HepG2 (cell line): ENCODE data around the gene THEM5. TPM values are rescaled to one million over a fixed set of nuclear protein-coding genes. Genes with fewer than 3 reads are reported as not detected.

ENCODE experiments used
- ATAC-seq: fragments of 200-7000 bp; cut with Tn5 transposase; 3 replicates; pipeline ENCODE4 v1.9.1; 2020; ENCODE audit warnings: mild to moderate bottlenecking, moderate library complexity
- BruUV-seq: library from RNA; stranded (reverse); fragments of 400-500 nt; replicated peaks from 2 replicates; lab custom pipeline; 2021; lab: Mats Ljungman, UMichigan
- CTCF ChIA-PET: fragments of 300-600 bp; formaldehyde crosslinking; extraction: SDS; loops from one replicate; lab custom pipeline; 2021; ENCODE audit warnings: low total read pairs, inconsistent platforms, low intra/inter-chr PET ratio; lab: Yijun Ruan, JAX
- POLR2A ChIA-PET: fragments of 350-600 bp; sonication (Branson Sonifier 250); formaldehyde crosslinking; loops from one replicate; lab custom pipeline; 2020; ENCODE audit warnings: antibody characterized with exemption, inconsistent platforms; lab: Yijun Ruan, JAX
- DNase-seq: peaks from one replicate; pipeline ENCODE4 v3.0.0-alpha.2; 2015; ENCODE audit warnings: low spot score
- FAIRE-seq: peaks from 3 replicates; lab custom pipeline; 2011; peaks lifted over from hg19 to GRCh38; lab: Jason Lieb, UNC
- H2AFZ ChIP-seq: one replicate; pipeline ENCODE4 v1.6.1; 2011; ENCODE audit warnings: low read length, inconsistent platforms
- H3K27ac ChIP-seq: fragments of 300-600 bp; 3 replicates; pipeline ENCODE4 v1.8.0; 2011; ENCODE audit warnings: mixed run types, mild to moderate bottlenecking, mixed read lengths, low read length, inconsistent platforms; ENCODE audit not compliant: insufficient read depth; ENCODE audit errors: extremely low read length
- H3K27me3 ChIP-seq, 2 experiments: fragments of 200-600 bp in 1 of 2; 2 replicates in 1 of 2; 3 replicates in 1 of 2; pipeline versions ENCODE4 v1.6.0 to v1.8.0; 2011; ENCODE audit warnings: low read length in 2 of 2, mild to moderate bottlenecking in 2 of 2, moderate library complexity in 2 of 2, inconsistent platforms in 1 of 2; ENCODE audit not compliant: insufficient read depth in 2 of 2, control insufficient read depth in 1 of 2
- H3K36me3 ChIP-seq, 2 experiments: fragments of 200-600 bp in 1 of 2; replicated peaks in 1 of 2; 2 replicates in 1 of 2; 3 replicates in 1 of 2; pipeline versions ENCODE4 v1.5.1 to v1.8.0; 2011; ENCODE audit warnings: low read length in 2 of 2, inconsistent platforms in 1 of 2; ENCODE audit not compliant: insufficient read depth in 2 of 2, control insufficient read depth in 1 of 2
- H3K4me1 ChIP-seq: 2 replicates; pipeline ENCODE4 v1.5.1; 2012; ENCODE audit warnings: low read length, inconsistent platforms; ENCODE audit not compliant: insufficient read depth
- H3K4me2 ChIP-seq: 2 replicates; pipeline ENCODE4 v1.6.0; 2011; ENCODE audit warnings: low read depth, low read length, inconsistent platforms
- H3K4me3 ChIP-seq, 3 experiments: fragments of 200-600 bp in 1 of 3; sonication (generic), shearing (Covaris generic) in 1 of 3; replicated peaks in 1 of 3; 2 replicates each; pipeline ENCODE4 v1.5.1; 2011 to 2016; ENCODE audit warnings: low read length in 3 of 3, inconsistent platforms in 2 of 3, low read depth in 2 of 3, mild to moderate bottlenecking in 2 of 3, control low read depth in 1 of 3, mixed read lengths in 1 of 3; ENCODE audit not compliant: insufficient read depth in 1 of 3
- H3K79me2 ChIP-seq: one replicate; pipeline ENCODE4 v1.6.1; 2011; ENCODE audit warnings: low read length, inconsistent platforms; ENCODE audit not compliant: insufficient read depth
- H3K9ac ChIP-seq: 2 replicates; pipeline ENCODE4 v1.6.0; 2011; ENCODE audit warnings: mild to moderate bottlenecking, low read depth, low read length, inconsistent platforms; ENCODE audit not compliant: insufficient read depth
- H3K9me3 ChIP-seq: 2 replicates; pipeline ENCODE4 v1.5.1; 2012; ENCODE audit warnings: mild to moderate bottlenecking, low read length
- H4K20me1 ChIP-seq: 2 replicates; pipeline ENCODE4 v1.6.0; 2011; ENCODE audit warnings: inconsistent platforms, mild to moderate bottlenecking, low read length, moderate library complexity; ENCODE audit not compliant: insufficient read depth
- EED ChIP-seq: sonication (generic); formaldehyde crosslinking; IDR thresholded peaks from 2 replicates; pipeline ENCODE4 v1.5.0; 2020; ENCODE audit warnings: mild to moderate bottlenecking, missing genetic modification reagents
- ISX ChIP-seq: sonication (generic); formaldehyde crosslinking; conservative IDR thresholded peaks from 2 replicates; pipeline ENCODE4 v1.5.0; 2020; ENCODE audit warnings: missing genetic modification reagents
- MAFF ChIP-seq: IDR thresholded peaks from 2 replicates; pipeline ENCODE4 v1.6.1; 2011; ENCODE audit warnings: low read depth, low read length, improper control_type of control experiment
- MAFK ChIP-seq, 2 experiments: IDR thresholded peaks in 1 of 2; conservative IDR thresholded peaks in 1 of 2; 2 replicates each; pipeline ENCODE4 v1.6.1; 2011; ENCODE audit warnings: improper control_type of control experiment in 2 of 2, low read length in 2 of 2
- SETDB1 ChIP-seq: sonication (generic); formaldehyde crosslinking; IDR thresholded peaks from 2 replicates; pipeline ENCODE4 v1.5.1; 2020; ENCODE audit warnings: missing genetic modification reagents, mild to moderate bottlenecking, borderline replicate concordance
- ZC3H4 ChIP-seq: sonication (generic); formaldehyde crosslinking; IDR thresholded peaks from 2 replicates; pipeline ENCODE4 v1.4.0; 2020; ENCODE audit warnings: missing genetic modification reagents, borderline replicate concordance
- ZNF607 ChIP-seq: sonication (generic); formaldehyde crosslinking; IDR thresholded peaks from 2 replicates; pipeline ENCODE4 v1.5.1; 2020; ENCODE audit warnings: missing genetic modification reagents, mild to moderate bottlenecking, borderline replicate concordance
- ZNF704 ChIP-seq: sonication (generic); formaldehyde crosslinking; IDR thresholded peaks from 2 replicates; pipeline ENCODE4 v1.8.1; 2023; ENCODE audit warnings: mild to moderate bottlenecking, inconsistent platforms, moderate library complexity, missing genetic modification reagents, borderline replicate concordance
- in situ Hi-C: cut with HindIII; loops from 2 replicates; pipeline ENCODE4 v1.10.0; 2017; ENCODE audit warnings: low pct_unique_long_range_greater_than_20kb; ENCODE audit not compliant: extremely low pct_ligation_motif_present
- intact Hi-C: fragments of 100-400 bp; cut with micrococcal nuclease; formaldehyde crosslinking; loops from one replicate; pipeline ENCODE4 v1.10.0; 2022; ENCODE audit not compliant: unreplicated experiment
- polyA plus RNA-seq, 8 experiments: library from polyadenylated mRNA; depleted of rRNA in 3 of 8; stranded (reverse) in 7 of 8; unstranded in 1 of 8; fragments of >200 nt; fragmentation: Illumina TruSeq in 4 of 8; extraction: Trizol in 4 of 8; gene quantifications; 2 replicates each; pipeline versions ENCODE4 v1.2.1 to v1.2.3, GENCODE V29; 2011 to 2016; ENCODE audit warnings: low read depth in 4 of 8, missing spikeins in 1 of 8, mixed read lengths in 1 of 8; ENCODE audit not compliant: insufficient read depth in 1 of 8
- total RNA-seq, 5 experiments: library from RNA; depleted of rRNA; stranded (reverse); fragments of >200 nt; fragmentation: Illumina TruSeq; extraction: Trizol; gene quantifications; 2 replicates each; pipeline ENCODE4 v1.2.3, GENCODE V29; 2016; ENCODE audit warnings: low read depth in 1 of 5
- TF ChIP-seq, protein P1 (sequence below): sonication (generic); formaldehyde crosslinking; conservative IDR thresholded peaks from 2 replicates; pipeline ENCODE4 v1.4.0; 2020; ENCODE audit warnings: mild to moderate bottlenecking, missing genetic modification reagents, moderate library complexity
- TF ChIP-seq, protein P2 (sequence below): sonication (generic); formaldehyde crosslinking; IDR thresholded peaks from 2 replicates; pipeline ENCODE4 v1.4.0; 2020; ENCODE audit warnings: missing genetic modification reagents

Gene THEM5
- total and polyA plus RNA-seq, 2 of the 13 experiments (the other 11 are each of a cell fraction or from before 2014, with no cell fraction given), result not detected

- TF ChIP-seq SETDB1 (no peak), EED (CRISPR knock-in tag) (no peak)
Observed at GRCh38 chr1:151864411-151864810, 10.9 kb upstream of the THEM5 start (continued).

DNA sequence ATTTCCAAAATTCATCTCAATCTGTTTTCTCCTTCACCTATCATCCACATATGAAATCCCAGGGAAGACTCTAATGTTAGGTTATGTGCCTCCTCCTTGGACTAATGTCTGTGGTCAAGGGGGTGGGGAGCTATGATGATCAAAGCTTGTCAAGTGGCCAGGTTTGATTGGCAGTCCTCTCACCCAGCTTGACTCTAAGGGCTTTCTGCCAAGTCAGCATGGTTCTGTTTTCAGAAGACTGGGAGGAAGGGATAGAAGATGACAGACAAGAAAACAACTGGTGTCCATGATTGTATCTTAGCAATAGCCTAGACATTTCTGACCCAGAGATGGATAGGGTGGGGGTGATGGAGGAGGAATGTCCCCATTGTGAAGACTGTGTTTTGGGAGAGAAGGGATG lies 9.1 kb upstream of the THEM5 start:
- no peaks in the 10 kb centered on the region for H3K36me3 ChIP-seq
- BruUV-seq, result no TSS peak
- no peak for ATAC-seq

More for the DNA sequence above, 9.1 kb upstream of the THEM5 start:
- H3K79me2 ChIP-seq, result no peaks in the 10 kb centered on the region
- no peak for DNase-seq
- TF ChIP-seq ISX (CRISPR knock-in tag), result no peak
- TF ChIP-seq, protein P1, sequence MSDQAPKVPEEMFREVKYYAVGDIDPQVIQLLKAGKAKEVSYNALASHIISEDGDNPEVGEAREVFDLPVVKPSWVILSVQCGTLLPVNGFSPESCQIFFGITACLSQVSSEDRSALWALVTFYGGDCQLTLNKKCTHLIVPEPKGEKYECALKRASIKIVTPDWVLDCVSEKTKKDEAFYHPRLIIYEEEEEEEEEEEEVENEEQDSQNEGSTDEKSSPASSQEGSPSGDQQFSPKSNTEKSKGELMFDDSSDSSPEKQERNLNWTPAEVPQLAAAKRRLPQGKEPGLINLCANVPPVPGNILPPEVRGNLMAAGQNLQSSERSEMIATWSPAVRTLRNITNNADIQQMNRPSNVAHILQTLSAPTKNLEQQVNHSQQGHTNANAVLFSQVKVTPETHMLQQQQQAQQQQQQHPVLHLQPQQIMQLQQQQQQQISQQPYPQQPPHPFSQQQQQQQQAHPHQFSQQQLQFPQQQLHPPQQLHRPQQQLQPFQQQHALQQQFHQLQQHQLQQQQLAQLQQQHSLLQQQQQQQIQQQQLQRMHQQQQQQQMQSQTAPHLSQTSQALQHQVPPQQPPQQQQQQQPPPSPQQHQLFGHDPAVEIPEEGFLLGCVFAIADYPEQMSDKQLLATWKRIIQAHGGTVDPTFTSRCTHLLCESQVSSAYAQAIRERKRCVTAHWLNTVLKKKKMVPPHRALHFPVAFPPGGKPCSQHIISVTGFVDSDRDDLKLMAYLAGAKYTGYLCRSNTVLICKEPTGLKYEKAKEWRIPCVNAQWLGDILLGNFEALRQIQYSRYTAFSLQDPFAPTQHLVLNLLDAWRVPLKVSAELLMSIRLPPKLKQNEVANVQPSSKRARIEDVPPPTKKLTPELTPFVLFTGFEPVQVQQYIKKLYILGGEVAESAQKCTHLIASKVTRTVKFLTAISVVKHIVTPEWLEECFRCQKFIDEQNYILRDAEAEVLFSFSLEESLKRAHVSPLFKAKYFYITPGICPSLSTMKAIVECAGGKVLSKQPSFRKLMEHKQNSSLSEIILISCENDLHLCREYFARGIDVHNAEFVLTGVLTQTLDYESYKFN (CRISPR knock-in tag), result no peak
- peak; percentile 85 to 88 for TF ChIP-seq MAFK (conservative IDR thresholded peaks at IDR 0.05 in 1 of 2, IDR thresholded peaks at IDR 0.05 in 1 of 2; ENCODE audit: low read length in 2 of 2)
- no peak for TF ChIP-seq ZNF704
- no peak for TF ChIP-seq ZNF607 (CRISPR knock-in tag)
- TF ChIP-seq ZC3H4 (CRISPR knock-in tag), result no peak
- TF ChIP-seq MAFF, result peak; percentile 78
- TF ChIP-seq, protein P2, sequence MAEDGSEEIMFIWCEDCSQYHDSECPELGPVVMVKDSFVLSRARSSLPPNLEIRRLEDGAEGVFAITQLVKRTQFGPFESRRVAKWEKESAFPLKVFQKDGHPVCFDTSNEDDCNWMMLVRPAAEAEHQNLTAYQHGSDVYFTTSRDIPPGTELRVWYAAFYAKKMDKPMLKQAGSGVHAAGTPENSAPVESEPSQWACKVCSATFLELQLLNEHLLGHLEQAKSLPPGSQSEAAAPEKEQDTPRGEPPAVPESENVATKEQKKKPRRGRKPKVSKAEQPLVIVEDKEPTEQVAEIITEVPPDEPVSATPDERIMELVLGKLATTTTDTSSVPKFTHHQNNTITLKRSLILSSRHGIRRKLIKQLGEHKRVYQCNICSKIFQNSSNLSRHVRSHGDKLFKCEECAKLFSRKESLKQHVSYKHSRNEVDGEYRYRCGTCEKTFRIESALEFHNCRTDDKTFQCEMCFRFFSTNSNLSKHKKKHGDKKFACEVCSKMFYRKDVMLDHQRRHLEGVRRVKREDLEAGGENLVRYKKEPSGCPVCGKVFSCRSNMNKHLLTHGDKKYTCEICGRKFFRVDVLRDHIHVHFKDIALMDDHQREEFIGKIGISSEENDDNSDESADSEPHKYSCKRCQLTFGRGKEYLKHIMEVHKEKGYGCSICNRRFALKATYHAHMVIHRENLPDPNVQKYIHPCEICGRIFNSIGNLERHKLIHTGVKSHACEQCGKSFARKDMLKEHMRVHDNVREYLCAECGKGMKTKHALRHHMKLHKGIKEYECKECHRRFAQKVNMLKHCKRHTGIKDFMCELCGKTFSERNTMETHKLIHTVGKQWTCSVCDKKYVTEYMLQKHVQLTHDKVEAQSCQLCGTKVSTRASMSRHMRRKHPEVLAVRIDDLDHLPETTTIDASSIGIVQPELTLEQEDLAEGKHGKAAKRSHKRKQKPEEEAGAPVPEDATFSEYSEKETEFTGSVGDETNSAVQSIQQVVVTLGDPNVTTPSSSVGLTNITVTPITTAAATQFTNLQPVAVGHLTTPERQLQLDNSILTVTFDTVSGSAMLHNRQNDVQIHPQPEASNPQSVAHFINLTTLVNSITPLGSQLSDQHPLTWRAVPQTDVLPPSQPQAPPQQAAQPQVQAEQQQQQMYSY, result no peak
- TF ChIP-seq, all 625 proteins: peak for 2
- Histone ChIP-seq H3K27me3 (peaks cover 0 to 1% of the 10 kb centered on the region in 2 experiments; a peak in 2 of 5 replicates), H3K9me3 (no peaks in the 10 kb centered on the region), H4K20me1 (no peaks in the 10 kb centered on the region), H2AFZ (no peak overlapping the region), H3K4me2 (no peak overlapping the region), H3K4me1 (no peaks in the 10 kb centered on the region), H3K27ac (no peak overlapping the region), H3K4me3 (no peak overlapping the region), H3K9ac (no peak overlapping the region)
- intact Hi-C loops, result no loop called here
- CTCF ChIA-PET, result no interaction called here
- in situ Hi-C loops, result no loop called here
- no peak for FAIRE-seq
- POLR2A ChIA-PET, result no interaction called here
